IMR-90 (cell line): ENCODE data around the gene ALG11. TPM values are rescaled to one million over a fixed set of nuclear protein-coding genes. Genes with fewer than 3 reads are reported as not detected.

Experiments
- ATAC-seq: fragments of 200-7000 bp; cut with Tn5 transposase; 2 replicates; pipeline ENCODE4 v1.9.1; 2020; ENCODE audit warnings: low read depth, mild to moderate bottlenecking, moderate library complexity
- BruUV-seq: library from RNA; stranded (reverse); fragments of 400-500 nt; replicated peaks from 2 replicates; lab custom pipeline; 2021; lab: Mats Ljungman, UMichigan
- CTCF ChIA-PET: fragments of 300-600 bp; formaldehyde crosslinking; extraction: SDS; loops from one replicate; lab custom pipeline; 2021; ENCODE audit warnings: antibody characterized with exemption; lab: Yijun Ruan, JAX
- POLR2A ChIA-PET: fragments of 300-600 bp; sonication (Branson Sonifier 250); formaldehyde crosslinking; loops from one replicate; lab custom pipeline; 2022; ENCODE audit warnings: antibody characterized with exemption; ENCODE audit not compliant: unreplicated experiment; lab: Charles Lee
- DNase-seq: peaks from one replicate; pipeline ENCODE4 v3.0.0; 2013
- H2AFZ ChIP-seq: replicated peaks from 2 replicates; pipeline ENCODE3; 2013; ENCODE audit warnings: low read length, mild to moderate bottlenecking; ENCODE audit not compliant: poor library complexity
- H2AK5ac ChIP-seq: 2 replicates; pipeline ENCODE4 v1.6.1; 2013; ENCODE audit warnings: low read depth, low read length, inconsistent platforms
- H2AK9ac ChIP-seq: replicated peaks from 2 replicates; pipeline ENCODE3; 2013; ENCODE audit warnings: mild to moderate bottlenecking, low read depth, low read length, moderate library complexity; ENCODE audit not compliant: poor library complexity
- H2BK120ac ChIP-seq: 2 replicates; pipeline ENCODE4 v1.6.1; 2013; ENCODE audit warnings: low read depth, low read length, inconsistent platforms
- H2BK15ac ChIP-seq: 3 replicates; pipeline ENCODE4 v1.6.1; 2013; ENCODE audit warnings: low read depth, low read length, inconsistent platforms
- H2BK20ac ChIP-seq: 2 replicates; pipeline ENCODE4 v1.6.1; 2013; ENCODE audit warnings: low read depth, mild to moderate bottlenecking, inconsistent platforms, low read length, moderate library complexity
- H2BK5ac ChIP-seq: 2 replicates; pipeline ENCODE4 v1.6.1; 2013; ENCODE audit warnings: mild to moderate bottlenecking, low read depth, low read length, inconsistent platforms; ENCODE audit not compliant: poor library complexity, severe bottlenecking
- H3K14ac ChIP-seq: replicated peaks from 2 replicates; pipeline ENCODE4 v1.6.1; 2013; ENCODE audit warnings: low read depth, low read length, inconsistent platforms
- H3K18ac ChIP-seq: 2 replicates; pipeline ENCODE4 v1.6.1; 2013; ENCODE audit warnings: low read depth, low read length, control low read depth
- H3K23ac ChIP-seq: 2 replicates; pipeline ENCODE4 v1.6.1; 2013; ENCODE audit warnings: low read depth, low read length, inconsistent platforms
- H3K27ac ChIP-seq: 2 replicates; pipeline ENCODE4 v1.5.1; 2013; ENCODE audit warnings: mild to moderate bottlenecking, control low read depth, low read length; ENCODE audit not compliant: insufficient read depth
- H3K27me3 ChIP-seq: 2 replicates; pipeline ENCODE4 v1.6.1; 2013; ENCODE audit warnings: low read length; ENCODE audit not compliant: control insufficient read depth, insufficient read depth
- H3K36me3 ChIP-seq: 2 replicates; pipeline ENCODE4 v1.6.1; 2013; ENCODE audit warnings: low read length, mixed read lengths; ENCODE audit not compliant: control insufficient read depth, insufficient read depth
- H3K4ac ChIP-seq: 2 replicates; pipeline ENCODE4 v1.6.1; 2013; ENCODE audit warnings: low read depth, low read length, inconsistent platforms
- H3K4me1 ChIP-seq: 2 replicates; pipeline ENCODE4 v1.6.1; 2013; ENCODE audit warnings: low read length, mixed read lengths; ENCODE audit not compliant: control insufficient read depth, insufficient read depth
- H3K4me2 ChIP-seq: 2 replicates; pipeline ENCODE4 v1.6.1; 2013; ENCODE audit warnings: low read depth, mild to moderate bottlenecking, control low read depth, low read length, moderate library complexity
- H3K4me3 ChIP-seq: 2 replicates; pipeline ENCODE4 v1.5.1; 2013; ENCODE audit warnings: low read depth, mild to moderate bottlenecking, control low read depth, low read length, moderate library complexity; ENCODE audit not compliant: insufficient read depth
- H3K56ac ChIP-seq: 2 replicates; pipeline ENCODE4 v1.6.1; 2013; ENCODE audit warnings: low read length, inconsistent platforms; ENCODE audit not compliant: insufficient read depth; ENCODE audit errors: extremely low read depth
- H3K79me1 ChIP-seq, 2 experiments: 2 replicates each; pipeline ENCODE4 v1.6.1; 2013; ENCODE audit warnings: low read length in 2 of 2, inconsistent platforms in 1 of 2, low read depth in 1 of 2
- H3K9ac ChIP-seq: 2 replicates; pipeline ENCODE4 v1.6.1; 2013; ENCODE audit warnings: low read depth, low read length, control low read depth
- H3K9me1 ChIP-seq: 2 replicates; pipeline ENCODE4 v1.6.1; 2013; ENCODE audit warnings: low read length, inconsistent platforms; ENCODE audit not compliant: insufficient read depth
- H3K9me3 ChIP-seq: 2 replicates; pipeline ENCODE4 v1.6.1; 2013; ENCODE audit warnings: low read length; ENCODE audit not compliant: control insufficient read depth, insufficient read depth
- H4K20me1 ChIP-seq: 2 replicates; pipeline ENCODE4 v1.6.1; 2013; ENCODE audit warnings: low read length, inconsistent platforms; ENCODE audit not compliant: insufficient read depth
- H4K5ac ChIP-seq: 2 replicates; pipeline ENCODE4 v1.6.1; 2013; ENCODE audit warnings: mild to moderate bottlenecking, low read depth, low read length, control low read depth
- H4K8ac ChIP-seq, 2 experiments: 2 replicates each; pipeline ENCODE4 v1.6.1; 2013; ENCODE audit warnings: low read depth in 2 of 2, low read length in 2 of 2, control low read depth in 1 of 2, inconsistent platforms in 1 of 2
- H4K91ac ChIP-seq: 2 replicates; pipeline ENCODE4 v1.6.1; 2013; ENCODE audit warnings: low read depth, low read length, inconsistent platforms; ENCODE audit not compliant: insufficient read depth
- BHLHE40 ChIP-seq: fragments of 150-350 bp; IDR thresholded peaks from 2 replicates; pipeline ENCODE4 v1.6.1; 2016; ENCODE audit warnings: mild to moderate bottlenecking, low read depth, low read length
- CEBPB ChIP-seq: IDR thresholded peaks from 2 replicates; pipeline ENCODE4 v1.6.1; 2012; ENCODE audit warnings: low read depth, low read length, improper control_type of control experiment
- CHD1 ChIP-seq: IDR thresholded peaks from 2 replicates; pipeline ENCODE4 v1.6.1; 2012; ENCODE audit warnings: low read depth, low read length, improper control_type of control experiment
- CTCF ChIP-seq: conservative IDR thresholded peaks from 2 replicates; pipeline ENCODE4 v1.5.1; 2012; ENCODE audit warnings: mild to moderate bottlenecking, low read depth, low read length, improper control_type of control experiment
- ELK1 ChIP-seq: fragments of 150-350 bp; IDR thresholded peaks from 2 replicates; pipeline ENCODE4 v1.6.1; 2016; ENCODE audit warnings: low read depth, mild to moderate bottlenecking, low read length, moderate library complexity, borderline replicate concordance
- FOS ChIP-seq: fragments of 150-350 bp; IDR thresholded peaks from 2 replicates; pipeline ENCODE4 v1.6.1; 2016; ENCODE audit warnings: low read depth, low read length
- MAFK ChIP-seq: IDR thresholded peaks from 2 replicates; pipeline ENCODE4 v1.6.1; 2012; ENCODE audit warnings: low read depth, low read length, improper control_type of control experiment
- MAZ ChIP-seq: IDR thresholded peaks from 2 replicates; pipeline ENCODE4 v1.6.1; 2012; ENCODE audit warnings: low read depth, mild to moderate bottlenecking, low read length, improper control_type of control experiment, moderate library complexity, borderline replicate concordance
- MXI1 ChIP-seq: IDR thresholded peaks from 2 replicates; pipeline ENCODE4 v1.6.1; 2012; ENCODE audit warnings: low read depth, mild to moderate bottlenecking, low read length, moderate library complexity, borderline replicate concordance
- NFE2L2 ChIP-seq: fragments of 150-350 bp; IDR thresholded peaks from 2 replicates; pipeline ENCODE4 v1.6.1; 2016; ENCODE audit warnings: low read depth, mild to moderate bottlenecking, low read length
- POLR2A ChIP-seq: IDR thresholded peaks from 2 replicates; pipeline ENCODE4 v1.6.1; 2012; ENCODE audit warnings: mild to moderate bottlenecking, low read depth, low read length
- RAD21 ChIP-seq: IDR thresholded peaks from 2 replicates; pipeline ENCODE4 v1.6.1; 2012; ENCODE audit warnings: low read length, improper control_type of control experiment
- RCOR1 ChIP-seq: IDR thresholded peaks from 2 replicates; pipeline ENCODE4 v1.6.1; 2012; ENCODE audit warnings: mild to moderate bottlenecking, low read length, improper control_type of control experiment; ENCODE audit not compliant: insufficient replicate concordance
- RFX5 ChIP-seq: IDR thresholded peaks from 2 replicates; pipeline ENCODE4 v1.8.0; 2012; ENCODE audit warnings: low read depth, mild to moderate bottlenecking, low read length, moderate library complexity
- SMC3 ChIP-seq: fragments of 150-350 bp; IDR thresholded peaks from 2 replicates; pipeline ENCODE4 v1.6.1; 2016; ENCODE audit warnings: low read depth, mild to moderate bottlenecking, antibody characterized with exemption, low read length, moderate library complexity
- WGBS, 2 experiments: methylation state at CpG; one replicate each; pipeline versions ENCODE4 v1.1.5 to v1.1.7; 2013; ENCODE audit warnings: missing lambda C conversion rate in 2 of 2; ENCODE audit not compliant: insufficient read length in 1 of 2; ENCODE audit errors: extremely low coverage in 2 of 2; 5-methylcytosine and 5-hydroxymethylcytosine counted together
- dilution Hi-C: fragments of 300-500 bp; cut with HindIII; formaldehyde crosslinking; loops from one replicate; pipeline ENCODE4 v1.14.3; 2018; ENCODE audit warnings: low sequenced_read_pairs; ENCODE audit not compliant: unreplicated experiment
- in situ Hi-C: fragments of 300-500 bp; cut with MboI; formaldehyde crosslinking; loops from 3 replicates; pipeline ENCODE4 v1.14.3; 2019; ENCODE audit warnings: low sequenced_read_pairs, inconsistent platforms, mixed read lengths
- intact Hi-C: fragments of 100-400 bp; cut with micrococcal nuclease; formaldehyde crosslinking; loops from 2 replicates; pipeline ENCODE4 v1.10.0; 2022
- polyA plus RNA-seq, 3 experiments: library from polyadenylated mRNA; depleted of rRNA; stranded (reverse); fragments of >200 nt; gene quantifications; 2 replicates each; pipeline ENCODE4 v1.2.3, GENCODE V29; 2012; ENCODE audit warnings: low replicate concordance in 1 of 3
- total RNA-seq: library from RNA; depleted of rRNA; stranded (reverse); fragments of >200 nt; gene quantifications from 2 replicates; pipeline ENCODE4 v1.2.3, GENCODE V29; 2012
- TF ChIP-seq, protein P1 (sequence below): fragments of 150-350 bp; IDR thresholded peaks from 2 replicates; pipeline ENCODE4 v1.6.1; 2017; ENCODE audit warnings: mild to moderate bottlenecking, antibody characterized with exemption, low read length, low read depth

Gene ALG11
- total and polyA plus RNA-seq, 2 of the 4 experiments (the other 2 are of a cell fraction): 10.0 to 12.7 TPM

DNA sequence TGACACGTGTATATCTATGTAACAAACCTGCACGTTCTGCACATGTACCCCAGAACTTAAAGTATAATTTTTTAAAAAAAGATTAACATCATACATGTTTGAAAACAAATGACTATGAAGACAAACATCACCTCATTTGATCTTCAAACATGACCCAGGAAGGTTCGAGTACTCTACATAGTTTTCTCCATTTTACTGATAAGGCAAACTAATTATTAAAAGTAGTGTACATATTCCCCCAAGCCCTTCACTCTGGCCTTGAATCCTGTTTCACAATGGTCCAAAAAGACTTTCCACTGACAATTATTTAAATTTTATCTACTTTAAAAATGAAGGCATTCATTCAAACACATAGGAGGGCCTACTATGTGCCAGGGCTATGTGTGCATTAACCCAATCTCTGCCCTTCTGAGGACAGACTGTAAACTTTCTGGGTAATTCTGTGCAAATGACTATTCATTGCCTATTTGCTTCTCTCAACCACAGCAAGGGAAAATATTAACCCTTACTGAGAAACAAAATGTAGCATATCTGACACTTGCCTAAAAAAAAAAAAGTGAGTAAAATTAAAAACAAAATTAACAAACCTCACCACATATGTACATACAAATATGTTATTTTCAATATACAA is 23.1 kb upstream of the ALG11 start:
- Histone ChIP-seq H4K5ac (no peak overlapping the region), H3K4ac (no peak overlapping the region), H3K27me3 (peaks cover 6% of the 10 kb centered on the region), H2BK20ac (no peak overlapping the region), H3K18ac (no peak overlapping the region), H2AK9ac (no peak overlapping the region), H3K27ac (no peak overlapping the region), H4K20me1 (no peaks in the 10 kb centered on the region), H3K14ac (no peak overlapping the region), H3K4me2 (no peak overlapping the region), H3K36me3 (no peaks in the 10 kb centered on the region), H2BK120ac (no peak overlapping the region), H3K9ac (no peak overlapping the region), H3K56ac (no peak overlapping the region), H3K79me1 (no peaks in the 10 kb centered on the region), H3K4me3 (no peak overlapping the region), H4K8ac (no peak overlapping the region), H3K9me3 (no peaks in the 10 kb centered on the region), H2BK5ac (no peak overlapping the region), H2AK5ac (no peak overlapping the region), H3K4me1 (no peaks in the 10 kb centered on the region), H3K9me1 (no peaks in the 10 kb centered on the region), H2AFZ (no peak overlapping the region), H2BK15ac (no peak overlapping the region), H4K91ac (no peak overlapping the region), H3K23ac (no peak overlapping the region)
- intact Hi-C loops (no loop called here), in situ Hi-C loops (no loop called here), dilution Hi-C loops (no loop called here)
- no TSS peak for BruUV-seq
- ATAC-seq (no peak), DNase-seq (no peak)
- TF ChIP-seq BHLHE40 (no peak), CTCF (no peak), RAD21 (no peak), NFE2L2 (no peak), RFX5 (no peak), MAFK (no peak), MAZ (no peak), FOS (no peak), MXI1 (no peak), POLR2A (no peak), ELK1 (no peak), RCOR1 (no peak), CEBPB (no peak), CHD1 (no peak), SMC3 (no peak)
- TF ChIP-seq, protein P1, sequence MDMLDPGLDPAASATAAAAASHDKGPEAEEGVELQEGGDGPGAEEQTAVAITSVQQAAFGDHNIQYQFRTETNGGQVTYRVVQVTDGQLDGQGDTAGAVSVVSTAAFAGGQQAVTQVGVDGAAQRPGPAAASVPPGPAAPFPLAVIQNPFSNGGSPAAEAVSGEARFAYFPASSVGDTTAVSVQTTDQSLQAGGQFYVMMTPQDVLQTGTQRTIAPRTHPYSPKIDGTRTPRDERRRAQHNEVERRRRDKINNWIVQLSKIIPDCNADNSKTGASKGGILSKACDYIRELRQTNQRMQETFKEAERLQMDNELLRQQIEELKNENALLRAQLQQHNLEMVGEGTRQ: no peak
- CTCF ChIA-PET: no interaction called here
- POLR2A ChIA-PET: no interaction called here
- no CpG with 5 or more reads among the region's 3 CpGs for WGBS, 2 experiments
